ENCODE measurements around the gene HMGCS1. TPM values are rescaled to one million over a fixed set of nuclear protein-coding genes. Genes with fewer than 3 reads are reported as not detected.

Gene HMGCS1
- total RNA-seq, 2 experiments from 2014 or later, result 158 to 162 TPM

GRCh38 chr5:43296835-43297234, 16.4 kb downstream of the HMGCS1 start:
- DNase-seq, result no peak
- ChIA-PET CTCF (interaction anchor here (1.3 kb wide), 1 partner anchor 93 kb away, joined by 5 read pairs; no protein-coding TSS in a partner anchor), POLR2A (no interaction called here)
- H3K4me1 Mint-ChIP-seq (ENCODE audit: low read depth), result peaks cover 22% of the 10 kb centered on the region
- H3K4me3 Mint-ChIP-seq, result no peak overlapping the region
- intact Hi-C loops (cut with micrococcal nuclease), result no loop called here
- H3K27ac Mint-ChIP-seq, result no peak overlapping the region
- H3K36me3 Mint-ChIP-seq, result peaks cover 80% of the 10 kb centered on the region
- H3K9me3 Mint-ChIP-seq, result no peaks in the 10 kb centered on the region
- no peaks in the 10 kb centered on the region for H3K27me3 Mint-ChIP-seq

GRCh38 chr5:43295202-43295601, 18.0 kb downstream of the HMGCS1 start:
- Mint-ChIP-seq H3K4me3 (no peak overlapping the region), H3K9me3 (no peaks in the 10 kb centered on the region), H3K4me1 (ENCODE audit: low read depth) (peaks cover 10% of the 10 kb centered on the region), H3K27me3 (no peaks in the 10 kb centered on the region), H3K36me3 (peaks cover 83% of the 10 kb centered on the region), H3K27ac (no peak overlapping the region)
- CTCF ChIA-PET, result interaction anchor here (0.9 to 2.2 kb wide), 2 partner anchors 94 to 176 kb away, joined by 3 to 9 read pairs; no protein-coding TSS in a partner anchor
- intact Hi-C loops (cut with micrococcal nuclease), result no loop called here
- no peak for DNase-seq
- POLR2A ChIA-PET, result interaction anchor here (1.1 kb wide), 1 partner anchor 12 kb away, joined by 4 read pairs; no protein-coding TSS in a partner anchor

DNA sequence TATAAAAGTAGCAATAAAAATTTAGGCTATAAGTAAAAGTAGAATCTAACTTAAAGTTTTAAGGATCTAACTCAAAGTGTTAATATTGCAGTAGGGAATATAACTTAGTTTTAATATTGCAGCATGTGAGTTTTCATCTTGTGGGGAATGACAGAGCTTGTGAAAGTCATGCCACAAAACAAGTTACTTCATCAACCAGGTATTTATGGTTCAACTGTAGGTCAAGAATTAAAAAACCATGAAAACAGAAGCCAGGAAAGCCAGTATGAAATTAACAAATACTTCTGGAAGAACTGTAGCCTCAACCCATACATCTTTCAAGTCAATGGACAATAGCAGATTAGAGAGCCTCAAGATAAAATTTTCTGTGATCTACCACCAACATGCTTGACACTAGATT, 19.0 kb downstream of the HMGCS1 start:
- intact Hi-C loops (cut with micrococcal nuclease), result no loop called here
- no peaks in the 10 kb centered on the region for H3K9me3 Mint-ChIP-seq
- peaks cover 7% of the 10 kb centered on the region for H3K4me1 Mint-ChIP-seq (ENCODE audit: low read depth)
- H3K4me3 Mint-ChIP-seq, result no peak overlapping the region
- no peak overlapping the region for H3K27ac Mint-ChIP-seq
- peaks cover 83% of the 10 kb centered on the region for H3K36me3 Mint-ChIP-seq
- ChIA-PET CTCF (interaction anchor here (0.7 to 2.2 kb wide), 2 partner anchors 95 to 190 kb away, joined by 3 to 9 read pairs; no protein-coding TSS in a partner anchor), POLR2A (no interaction called here)
- no peaks in the 10 kb centered on the region for H3K27me3 Mint-ChIP-seq
- no peak for DNase-seq

- Mint-ChIP-seq H3K9me3 (no peaks in the 10 kb centered on the region), H3K4me1 (ENCODE audit: low read depth) (no peaks in the 10 kb centered on the region), H3K27me3 (no peaks in the 10 kb centered on the region), H3K27ac (no peak overlapping the region), H3K4me3 (no peak overlapping the region), H3K36me3 (peaks cover 76% of the 10 kb centered on the region)
- no peak for DNase-seq
- POLR2A ChIA-PET, result no interaction called here
- intact Hi-C loops (cut with micrococcal nuclease), result no loop called here
- CTCF ChIA-PET, result no interaction called here
Observed at GRCh38 chr5:43290726-43291125, 22.5 kb downstream of the HMGCS1 start.

DNA sequence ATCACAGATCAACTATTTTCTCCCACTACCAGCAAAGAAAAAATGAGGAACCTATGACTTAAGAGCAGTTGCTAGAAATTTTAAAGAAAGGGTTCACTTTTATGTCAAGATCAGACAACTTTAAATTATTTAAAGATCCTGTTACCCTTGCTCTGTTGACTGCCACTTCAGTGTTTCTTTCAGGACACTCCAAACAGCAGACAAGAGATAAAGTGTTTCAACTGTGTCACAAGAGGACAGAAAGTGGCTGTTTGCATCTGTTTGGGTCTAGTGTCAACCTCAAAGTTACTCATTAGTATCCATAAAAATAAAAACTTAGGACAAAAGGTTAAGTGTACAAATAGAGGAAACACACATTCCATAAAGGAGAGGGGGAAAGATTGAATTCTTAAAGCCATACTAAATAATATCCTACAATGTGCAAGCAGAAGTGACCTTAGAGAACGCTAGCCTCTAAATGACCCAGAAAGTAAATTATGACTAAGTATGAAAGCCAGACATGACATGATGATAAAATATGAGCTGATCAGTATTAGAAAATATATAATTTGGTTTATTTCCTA, 24.9 kb downstream of the HMGCS1 start:
- Mint-ChIP-seq H3K4me3 (no peak overlapping the region), H3K36me3 (peaks cover 58% of the 10 kb centered on the region), H3K4me1 (ENCODE audit: low read depth) (no peaks in the 10 kb centered on the region), H3K27ac (no peak overlapping the region), H3K9me3 (no peaks in the 10 kb centered on the region), H3K27me3 (no peaks in the 10 kb centered on the region)
- DNase-seq, result no peak
- ChIA-PET CTCF (interaction anchor here (0.5 kb wide), 1 partner anchor 191 kb away, joined by 3 read pairs; no protein-coding TSS in a partner anchor), POLR2A (no interaction called here)
- intact Hi-C loops (cut with micrococcal nuclease), result no loop called here

GRCh38 chr5:43287493-43287892, 25.7 kb downstream of the HMGCS1 start:
- Mint-ChIP-seq H3K9me3 (no peaks in the 10 kb centered on the region), H3K4me1 (ENCODE audit: low read depth) (peaks cover 5% of the 10 kb centered on the region), H3K36me3 (peaks cover 51% of the 10 kb centered on the region), H3K27ac (no peak overlapping the region), H3K4me3 (no peak overlapping the region), H3K27me3 (no peaks in the 10 kb centered on the region)
- POLR2A ChIA-PET, result no interaction called here
- no peak for DNase-seq
- intact Hi-C loops (cut with micrococcal nuclease), result no loop called here
- CTCF ChIA-PET, result no interaction called here

DNA sequence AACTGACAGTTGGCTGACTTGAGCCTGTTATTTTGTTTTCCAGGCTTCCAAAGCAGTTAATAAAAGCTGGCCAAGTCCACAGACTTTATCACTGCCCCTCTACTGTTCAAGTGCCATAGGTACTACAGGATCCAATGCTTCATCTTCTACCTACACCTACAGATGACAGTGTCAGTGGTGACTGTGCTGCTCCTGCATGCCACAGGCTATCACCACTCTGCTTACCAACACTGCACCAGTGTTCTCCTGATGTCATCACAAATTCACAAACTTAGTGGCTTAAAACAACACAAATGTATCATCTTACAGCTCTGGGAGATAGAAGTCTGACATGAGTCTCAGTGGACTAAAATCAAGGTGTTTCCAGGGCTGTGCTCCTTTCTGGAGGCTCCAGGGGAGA, 26.6 kb downstream of the HMGCS1 start:
- H3K36me3 Mint-ChIP-seq, result peaks cover 46% of the 10 kb centered on the region
- no peaks in the 10 kb centered on the region for H3K27me3 Mint-ChIP-seq
- no peak overlapping the region for H3K4me3 Mint-ChIP-seq
- peaks cover 14% of the 10 kb centered on the region for H3K4me1 Mint-ChIP-seq (ENCODE audit: low read depth)
- no peaks in the 10 kb centered on the region for H3K9me3 Mint-ChIP-seq
- ChIA-PET POLR2A (no interaction called here), CTCF (no interaction called here)
- H3K27ac Mint-ChIP-seq, result no peak overlapping the region
- intact Hi-C loops (cut with micrococcal nuclease), result no loop called here
- DNase-seq, result no peak

- Mint-ChIP-seq H3K36me3 (peaks cover 11% of the 10 kb centered on the region), H3K9me3 (no peaks in the 10 kb centered on the region), H3K27me3 (no peaks in the 10 kb centered on the region), H3K27ac (no peak overlapping the region), H3K4me1 (ENCODE audit: low read depth) (peaks cover 21% of the 10 kb centered on the region), H3K4me3 (no peak overlapping the region)
- intact Hi-C loops (cut with micrococcal nuclease), result loop anchor here (1.0 to 5.0 kb wide), 5 partner anchors 22 to 160 kb away; partner anchors contain the start of gene ZNF131
- peak; percentile 62 for DNase-seq
- CTCF ChIA-PET, result interaction anchor here (0.9 kb wide), 1 partner anchor 176 kb away, joined by 3 read pairs; no protein-coding TSS in a partner anchor
- POLR2A ChIA-PET, result interaction anchor here (0.6 to 1.8 kb wide), 3 partner anchors 11 to 202 kb away, joined by 3 to 8 read pairs (median 4); partner anchors contain the start of genes TMEM267 and ZNF131
Observed at GRCh38 chr5:43281840-43282658, 31.2 kb downstream of the HMGCS1 start.

- Mint-ChIP-seq H3K27ac (no peak overlapping the region), H3K36me3 (no peaks in the 10 kb centered on the region), H3K27me3 (no peaks in the 10 kb centered on the region), H3K4me1 (ENCODE audit: low read depth) (peaks cover 21% of the 10 kb centered on the region), H3K9me3 (no peaks in the 10 kb centered on the region), H3K4me3 (no peak overlapping the region)
- no peak for DNase-seq
- intact Hi-C loops (cut with micrococcal nuclease), result loop anchor here (5.0 kb wide), 2 partner anchors 32 to 157 kb away; partner anchors contain the start of gene ZNF131
- ChIA-PET CTCF (no interaction called here), POLR2A (no interaction called here)
Observed at GRCh38 chr5:43279548-43280274, 33.5 kb downstream of the HMGCS1 start.

- DNase-seq, result no peak
- CTCF ChIA-PET, result no interaction called here
- H3K4me1 Mint-ChIP-seq (ENCODE audit: low read depth), result no peaks in the 10 kb centered on the region
- H3K27ac Mint-ChIP-seq, result no peak overlapping the region
- H3K27me3 Mint-ChIP-seq, result peaks cover 7% of the 10 kb centered on the region
- POLR2A ChIA-PET, result no interaction called here
- H3K36me3 Mint-ChIP-seq, result no peaks in the 10 kb centered on the region
- intact Hi-C loops (cut with micrococcal nuclease), result no loop called here
- no peaks in the 10 kb centered on the region for H3K9me3 Mint-ChIP-seq
- H3K4me3 Mint-ChIP-seq, result no peak overlapping the region
Observed at GRCh38 chr5:43275391-43275790, 37.8 kb downstream of the HMGCS1 start.

DNA sequence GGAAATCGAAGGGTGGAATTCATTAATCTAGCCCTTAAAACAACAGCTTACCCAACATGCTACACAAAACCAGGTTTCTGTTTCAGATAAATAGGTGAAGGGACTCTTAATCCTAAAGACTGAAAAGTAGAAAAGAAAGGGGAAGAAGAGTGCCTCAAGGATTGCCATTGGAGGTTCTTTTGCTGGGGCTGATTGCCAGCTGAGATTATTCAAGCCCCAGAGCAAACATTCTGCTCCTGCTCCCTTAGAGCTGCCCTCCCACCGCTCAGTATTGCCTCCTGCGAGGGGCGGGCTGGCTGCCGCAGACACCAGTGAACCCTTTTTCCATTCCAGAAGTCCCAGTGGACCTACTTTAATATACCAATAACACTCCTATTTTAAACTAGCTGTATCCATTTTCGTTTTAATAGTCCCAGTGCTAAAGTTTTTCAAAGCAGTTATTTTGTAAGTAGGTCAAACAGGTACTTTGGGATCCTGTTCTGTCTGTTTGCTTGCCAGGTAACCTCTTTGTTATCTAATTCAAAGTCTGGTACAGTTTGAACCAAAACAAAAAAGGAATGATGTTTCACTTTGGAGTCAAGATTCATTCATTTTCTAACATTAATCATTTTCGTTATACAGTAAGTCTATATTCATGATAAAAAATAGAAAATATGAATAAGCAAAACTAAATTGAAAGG, 38.6 kb downstream of the HMGCS1 start:
- no peaks in the 10 kb centered on the region for H3K9me3 Mint-ChIP-seq
- H3K27me3 Mint-ChIP-seq, result peaks cover 12% of the 10 kb centered on the region
- no peak for DNase-seq
- no peak overlapping the region for H3K27ac Mint-ChIP-seq
- POLR2A ChIA-PET, result no interaction called here
- no peaks in the 10 kb centered on the region for H3K4me1 Mint-ChIP-seq (ENCODE audit: low read depth)
- CTCF ChIA-PET, result no interaction called here
- no peaks in the 10 kb centered on the region for H3K36me3 Mint-ChIP-seq
- intact Hi-C loops (cut with micrococcal nuclease), result no loop called here
- no peak overlapping the region for H3K4me3 Mint-ChIP-seq

GRCh38 chr5:43273552-43273951, 39.7 kb downstream of the HMGCS1 start:
- Mint-ChIP-seq H3K9me3 (no peaks in the 10 kb centered on the region), H3K27me3 (peaks cover 13% of the 10 kb centered on the region), H3K36me3 (no peaks in the 10 kb centered on the region), H3K4me1 (ENCODE audit: low read depth) (no peaks in the 10 kb centered on the region), H3K4me3 (no peak overlapping the region), H3K27ac (no peak overlapping the region)
- ChIA-PET CTCF (no interaction called here), POLR2A (no interaction called here)
- intact Hi-C loops (cut with micrococcal nuclease), result no loop called here
- no peak for DNase-seq

Measured in activated CD4-positive, alpha-beta memory T cell treated with anti-CD3 and anti-CD28 coated beads for 36 hours (primary cell).